ENCODE measurements around the gene CHMP1A. TPM values are rescaled to one million over a fixed set of nuclear protein-coding genes. Genes with fewer than 3 reads are reported as not detected.

The CHMP1A gene
- total and polyA plus RNA-seq, 5 experiments from 2014 or later = 48.9 to 75.4 (median 58.3) TPM

DNA sequence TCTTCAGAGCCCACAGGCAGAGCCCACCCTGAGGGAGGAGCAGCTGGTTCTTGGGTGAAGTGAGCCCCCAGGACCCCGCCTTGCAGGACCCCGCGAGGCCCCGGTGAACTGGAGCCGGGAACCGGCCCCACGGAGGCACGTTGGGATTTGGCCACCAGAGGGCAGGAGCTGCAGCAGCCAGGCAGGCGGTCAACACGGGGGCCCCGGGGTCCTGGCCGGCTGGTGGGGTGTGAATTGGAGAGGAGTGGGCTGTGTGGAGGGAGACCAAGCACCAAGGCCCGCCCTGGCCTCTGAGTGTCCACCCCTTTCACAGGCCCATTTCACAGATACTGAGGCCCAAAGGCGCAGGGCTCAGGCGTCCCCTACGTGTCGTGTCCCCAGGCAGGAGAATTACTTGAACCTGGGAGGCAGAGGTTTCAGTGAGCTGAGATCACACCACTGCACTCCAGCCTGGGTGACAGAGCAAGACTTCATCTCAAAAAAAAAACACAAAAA is 41.9 kb downstream of the CHMP1A start:
- Mint-ChIP-seq H3K4me1 (peaks cover 12 to 17% (median 16%) of the 10 kb centered on the region in 4 donors), H3K27ac (peak overlapping the region in 3 of 10 donors; percentile 3 to 74 (median 43)), H3K27me3 (no peaks in the 10 kb centered on the region), H3K9me3 (peaks cover 0 to 2% (median 0%) of the 10 kb centered on the region in 9 donors), H3K4me3 (peak overlapping the region in 2 of 10 donors; percentile 30 to 60), H3K36me3 (no peaks in the 10 kb centered on the region)
- DNase-seq = peak in 3 of 10 donors; percentile 9 to 55 (median 37)
- POLR2A ChIA-PET = interaction anchor here (0.6 kb wide), 1 partner anchor 870 kb away, joined by 5 read pairs; no protein-coding TSS in a partner anchor
- ATAC-seq = peak; percentile 61 to 66

- peaks cover 0 to 2% (median 0%) of the 10 kb centered on the region in 9 donors for H3K9me3 Mint-ChIP-seq
- H3K27ac Mint-ChIP-seq = no peak overlapping the region
- H3K36me3 Mint-ChIP-seq = no peaks in the 10 kb centered on the region
- H3K4me3 Mint-ChIP-seq = no peak overlapping the region
- POLR2A ChIA-PET = interaction anchor here (0.6 kb wide), 1 partner anchor 869 kb away, joined by 5 read pairs; no protein-coding TSS in a partner anchor
- no peak for ATAC-seq
- DNase-seq = no peak
- peaks cover 12 to 17% (median 16%) of the 10 kb centered on the region in 4 donors for H3K4me1 Mint-ChIP-seq
- no peaks in the 10 kb centered on the region for H3K27me3 Mint-ChIP-seq
Measured at GRCh38 chr16:89615176-89615575, 42.3 kb downstream of the CHMP1A start.

- POLR2A ChIA-PET = no interaction called here
- Mint-ChIP-seq H3K27ac (no peak overlapping the region), H3K4me3 (no peak overlapping the region), H3K9me3 (peaks cover 0 to 2% (median 0%) of the 10 kb centered on the region in 9 donors), H3K36me3 (no peaks in the 10 kb centered on the region), H3K4me1 (peaks cover 12 to 16% (median 15%) of the 10 kb centered on the region in 4 donors), H3K27me3 (no peaks in the 10 kb centered on the region)
- DNase-seq = no peak
- no peak for ATAC-seq
Measured at GRCh38 chr16:89613954-89614459, 43.5 kb downstream of the CHMP1A start.

DNA sequence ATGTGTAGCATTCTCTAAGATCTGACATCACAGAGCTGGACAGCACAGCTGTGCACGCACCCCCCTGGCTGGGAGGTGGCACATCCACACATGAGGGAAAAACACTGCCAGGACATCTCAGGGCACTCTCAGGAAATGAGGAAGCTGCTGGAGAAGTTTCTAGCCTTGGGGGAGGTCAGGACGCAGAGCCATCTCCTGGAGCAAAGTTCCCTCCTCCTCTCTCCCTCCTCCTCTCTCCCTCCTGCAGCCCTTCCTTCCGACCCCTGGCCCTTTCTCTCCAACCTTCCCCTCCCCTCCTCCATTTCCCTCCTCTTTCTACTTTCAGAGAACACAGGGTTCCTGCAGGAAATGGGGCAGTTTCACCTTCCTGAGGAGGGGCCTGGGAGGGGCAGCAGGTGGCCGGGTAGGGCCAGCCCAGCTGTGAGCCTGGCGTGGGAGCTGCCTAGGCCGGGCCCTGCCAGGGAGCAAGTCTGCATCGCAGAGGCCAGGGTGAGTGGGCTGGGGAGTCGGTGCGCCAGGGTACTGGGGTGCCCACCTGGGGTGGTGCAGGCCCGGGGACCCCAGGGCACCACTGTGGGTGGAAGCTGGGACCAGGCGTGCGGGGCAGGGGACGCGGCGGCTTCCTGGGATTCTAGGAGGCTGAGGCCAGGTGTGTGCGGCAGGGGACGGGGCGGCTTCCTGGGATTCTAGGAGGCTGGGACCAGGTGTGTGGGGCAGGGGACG is 44.1 kb downstream of the CHMP1A start, which contains the start of gene DPEP1:
Gene DPEP1, plus strand, starts transcription at position 412 of the 723 bp plus-strand sequence. CDS start 16,769 bp downstream, outside the sequence.
- Mint-ChIP-seq H3K4me1 (peaks cover 12 to 16% (median 15%) of the 10 kb centered on the region in 4 donors), H3K4me3 (no peak within 1 kb of the TSS), H3K9me3 (peaks cover 0 to 2% (median 0%) of the 10 kb centered on the region in 9 donors), H3K27ac (peak within 1 kb of the TSS in 3 of 10 donors; percentile 1 to 77 (median 19)), H3K27me3 (no peaks in the 10 kb centered on the region), H3K36me3 (no peaks in the 10 kb centered on the region)
- POLR2A ChIA-PET = no interaction called here
- no peak for ATAC-seq
- no peak for DNase-seq

DNA sequence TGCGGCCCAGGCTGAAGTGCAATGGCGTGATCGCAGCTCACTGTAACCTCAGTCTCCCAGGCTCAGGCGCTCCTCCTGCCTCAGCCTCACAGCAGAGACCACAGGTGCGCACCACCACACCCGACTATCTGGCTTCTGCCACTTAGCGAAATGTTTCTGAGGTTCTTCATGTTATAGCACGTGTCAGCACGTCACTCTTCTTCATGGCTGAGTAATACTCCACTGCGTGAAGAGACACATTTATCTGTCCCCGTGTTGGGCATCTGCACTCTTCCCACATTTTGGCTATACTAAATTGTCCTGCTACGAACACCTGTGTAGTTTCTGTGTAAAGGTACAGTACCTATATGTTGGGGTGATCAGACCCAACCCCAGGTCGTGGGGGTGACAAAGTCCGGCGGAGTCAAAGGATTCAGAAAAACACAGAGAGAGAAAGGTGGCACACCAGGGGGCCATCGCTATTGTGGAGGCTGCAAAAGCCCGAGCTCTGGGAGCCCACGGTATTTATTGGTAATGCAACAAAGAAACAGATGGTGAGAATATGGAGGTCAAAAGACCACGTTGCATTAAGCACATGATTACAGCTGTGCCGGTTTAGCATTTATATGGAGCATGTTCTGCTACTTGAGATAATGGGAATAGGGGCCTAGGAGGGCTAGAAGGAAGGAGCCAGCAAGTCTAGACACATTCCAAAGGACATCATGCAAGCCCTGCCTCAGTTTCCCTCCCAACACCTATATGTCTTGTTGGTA is 44.9 kb downstream of the CHMP1A start:
- no peaks in the 10 kb centered on the region for H3K27me3 Mint-ChIP-seq
- ATAC-seq (no peak), DNase-seq (no peak)
- peak overlapping the region in 2 of 10 donors; percentile 1 to 19 for H3K27ac Mint-ChIP-seq
- POLR2A ChIA-PET = no interaction called here
- H3K4me3 Mint-ChIP-seq = no peak overlapping the region
- no peaks in the 10 kb centered on the region for H3K36me3 Mint-ChIP-seq
- peaks cover 0 to 2% (median 0%) of the 10 kb centered on the region in 9 donors for H3K9me3 Mint-ChIP-seq
- peaks cover 12 to 16% (median 14%) of the 10 kb centered on the region in 4 donors for H3K4me1 Mint-ChIP-seq

GRCh38 chr16:89610108-89610453 is 47.4 kb downstream of the CHMP1A start:
- Mint-ChIP-seq H3K4me1 (peaks cover 0 to 3% (median under 1%) of the 10 kb centered on the region in 4 donors), H3K9me3 (peaks cover 0 to 2% (median 0%) of the 10 kb centered on the region in 9 donors), H3K4me3 (no peak overlapping the region), H3K36me3 (no peaks in the 10 kb centered on the region), H3K27ac (no peak overlapping the region), H3K27me3 (no peaks in the 10 kb centered on the region)
- POLR2A ChIA-PET = no interaction called here
- DNase-seq = no peak
- no peak for ATAC-seq

DNA sequence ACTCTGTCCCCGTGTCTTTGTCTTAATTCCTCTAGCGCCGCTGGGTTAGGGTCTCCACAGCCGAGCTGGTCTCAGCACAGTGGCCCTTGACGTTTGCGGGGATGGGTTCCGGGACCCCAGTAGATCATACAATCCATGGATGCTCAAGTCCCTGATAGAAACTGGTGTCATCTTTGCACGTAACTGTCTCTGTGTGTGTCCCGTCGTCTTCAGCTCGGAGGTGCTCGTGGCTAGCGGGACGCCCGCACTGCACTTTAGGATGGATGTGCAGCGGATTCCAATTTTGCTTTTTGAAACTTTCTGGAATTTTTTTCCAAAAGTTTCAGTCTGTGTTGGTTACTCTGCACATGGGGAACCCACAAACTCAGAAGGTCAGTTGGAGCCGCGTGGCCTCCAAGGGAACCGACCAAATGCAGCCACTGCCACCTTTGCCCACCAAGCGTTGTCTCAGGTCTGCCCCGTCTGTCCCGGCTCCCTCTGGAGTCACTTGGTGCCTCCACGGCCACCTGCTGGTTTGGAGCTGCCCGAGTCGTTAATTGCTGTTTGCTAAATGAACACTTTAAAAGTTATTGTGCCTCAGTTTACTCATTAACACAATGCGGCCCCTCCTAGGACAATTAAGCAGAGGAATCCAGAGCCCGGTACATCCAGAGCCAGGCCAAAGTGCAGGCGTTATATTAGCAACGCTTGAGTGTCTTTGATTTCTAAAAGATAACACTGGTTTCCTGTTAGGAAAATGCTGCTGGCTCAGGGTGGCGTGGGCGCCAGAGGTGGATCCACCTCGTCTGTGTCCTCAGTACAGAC is 49.4 kb downstream of the CHMP1A start:
- H3K4me3 Mint-ChIP-seq = no peak overlapping the region
- DNase-seq = no peak
- H3K27me3 Mint-ChIP-seq = peaks cover 0 to under 1% (median 0%) of the 10 kb centered on the region in 5 donors
- no peak overlapping the region for H3K27ac Mint-ChIP-seq
- no peaks in the 10 kb centered on the region for H3K9me3 Mint-ChIP-seq
- H3K4me1 Mint-ChIP-seq = peaks cover under 1 to 2% (median 1%) of the 10 kb centered on the region in 4 donors
- no peaks in the 10 kb centered on the region for H3K36me3 Mint-ChIP-seq
- POLR2A ChIA-PET = no interaction called here
- ATAC-seq = no peak

GRCh38 chr16:89607453-89607852 is 50.1 kb downstream of the CHMP1A start:
- DNase-seq = no peak
- Mint-ChIP-seq H3K36me3 (no peaks in the 10 kb centered on the region), H3K4me3 (no peak overlapping the region), H3K27ac (no peak overlapping the region), H3K4me1 (peaks cover 7 to 8% (median 8%) of the 10 kb centered on the region in 4 donors), H3K27me3 (peaks cover 0 to 4% (median 0%) of the 10 kb centered on the region in 5 donors), H3K9me3 (no peaks in the 10 kb centered on the region)
- POLR2A ChIA-PET = no interaction called here
- no peak for ATAC-seq

DNA sequence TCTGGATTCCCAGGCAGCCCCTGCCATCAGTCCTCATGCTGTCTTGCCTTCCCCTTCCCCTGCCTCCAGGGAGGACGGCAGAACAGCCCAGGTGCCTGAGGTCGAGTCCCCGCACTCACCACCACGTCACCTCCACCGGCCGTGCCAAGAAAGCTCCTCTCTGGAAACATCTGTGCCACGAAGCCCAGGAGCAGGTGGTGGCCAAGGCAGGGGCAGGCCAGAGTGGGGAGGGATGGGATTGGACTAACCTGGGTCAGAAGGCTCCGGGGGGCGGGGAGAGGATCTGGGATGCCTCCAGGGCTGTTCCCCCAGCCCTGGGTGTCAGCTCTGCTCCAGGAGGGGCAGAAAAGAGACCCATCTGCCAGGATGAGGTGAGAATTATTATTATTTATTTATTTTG is 51.5 kb downstream of the CHMP1A start:
- no peak for ATAC-seq
- POLR2A ChIA-PET = no interaction called here
- H3K4me1 Mint-ChIP-seq = peaks cover 7 to 15% (median 13%) of the 10 kb centered on the region in 4 donors
- H3K27me3 Mint-ChIP-seq = peaks cover 0 to 4% (median 0%) of the 10 kb centered on the region in 5 donors
- no peaks in the 10 kb centered on the region for H3K36me3 Mint-ChIP-seq
- H3K9me3 Mint-ChIP-seq = no peaks in the 10 kb centered on the region
- no peak overlapping the region for H3K27ac Mint-ChIP-seq
- DNase-seq = no peak
- H3K4me3 Mint-ChIP-seq = no peak overlapping the region

GRCh38 chr16:89605186-89605970 is 52.1 kb downstream of the CHMP1A start:
- POLR2A ChIA-PET = no interaction called here
- ATAC-seq (no peak), DNase-seq (no peak)
- Mint-ChIP-seq H3K9me3 (no peaks in the 10 kb centered on the region), H3K27ac (no peak overlapping the region), H3K4me1 (peaks cover 7 to 15% (median 13%) of the 10 kb centered on the region in 4 donors), H3K4me3 (no peak overlapping the region), H3K36me3 (no peaks in the 10 kb centered on the region), H3K27me3 (peaks cover 0 to 4% (median 0%) of the 10 kb centered on the region in 5 donors)

DNA sequence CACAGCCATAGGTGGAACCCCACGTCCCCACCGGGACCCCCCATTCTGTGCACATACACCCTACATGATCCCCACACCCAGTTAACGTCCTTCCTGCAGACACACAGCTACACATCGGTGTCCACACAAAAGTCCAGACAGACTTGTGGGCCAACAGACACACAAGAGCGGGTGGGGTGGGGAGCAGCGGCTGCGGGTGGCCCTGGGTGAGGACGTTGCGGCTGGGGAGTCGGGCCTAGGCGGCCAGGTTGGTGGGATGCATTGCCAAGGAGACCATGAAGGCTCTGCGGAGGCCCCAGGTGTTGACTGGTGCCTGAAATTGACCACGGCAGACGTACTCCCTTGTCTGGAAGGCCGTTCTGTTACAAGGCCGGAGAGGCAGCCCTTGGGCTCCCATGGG is 52.7 kb downstream of the CHMP1A start:
- Mint-ChIP-seq H3K4me1 (peaks cover 7 to 16% (median 13%) of the 10 kb centered on the region in 4 donors), H3K27ac (no peak overlapping the region), H3K36me3 (no peaks in the 10 kb centered on the region), H3K27me3 (peaks cover 0 to 4% (median 0%) of the 10 kb centered on the region in 5 donors), H3K9me3 (no peaks in the 10 kb centered on the region), H3K4me3 (no peak overlapping the region)
- DNase-seq (no peak), ATAC-seq (no peak)
- POLR2A ChIA-PET = no interaction called here

Data from naive thymus-derived CD8-positive, alpha-beta T cell (primary cell).